ENCODE measurements around the gene TGIF1.

Gene TGIF1

DNA sequence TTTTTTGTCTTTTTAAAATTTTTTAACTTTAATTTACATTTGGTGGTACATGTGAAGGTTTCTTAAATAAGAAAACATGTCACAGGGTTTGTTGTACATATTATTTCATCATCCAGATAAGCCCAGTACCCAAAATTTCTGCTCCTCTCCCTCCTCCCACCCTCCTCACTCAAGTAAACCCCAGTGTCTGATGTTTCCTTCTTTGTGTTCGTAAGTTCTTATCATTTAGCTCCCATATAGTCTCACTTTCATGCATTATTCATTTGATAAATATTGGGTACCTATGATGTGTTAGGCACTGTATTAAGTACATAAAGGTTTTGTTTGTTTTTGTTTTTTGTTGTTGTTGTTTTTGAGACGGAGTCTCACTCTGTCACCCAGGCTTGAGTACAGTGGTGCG lies 5.7 kb upstream of the TGIF1 start:
- Histone ChIP-seq H3K4me2 (ENCODE audit: low read depth, low read length, poor library complexity, severe bottlenecking) (no peak overlapping the region), H3K79me2 (ENCODE audit: insufficient read depth, low read length) (no peaks in the 10 kb centered on the region), H3K4me1 (ENCODE audit: insufficient read depth, low read length, poor library complexity, severe bottlenecking) (peaks cover 14% of the 10 kb centered on the region), H4K20me1 (ENCODE audit: insufficient read depth, low read length, poor library complexity, severe bottlenecking) (no peaks in the 10 kb centered on the region), H3K9me3 (ENCODE audit: insufficient read depth, low read depth, low read length) (no peaks in the 10 kb centered on the region), H3F3A (ENCODE audit: low read depth) (no peaks in the 10 kb centered on the region), H3K4me3 (ENCODE audit: low read length, poor library complexity, severe bottlenecking) (no peak overlapping the region), H3K27me3 (ENCODE audit: insufficient read depth, low read length, poor library complexity, severe bottlenecking) (no peaks in the 10 kb centered on the region), H3K9me2 (replicated peaks; ENCODE audit: low read depth, low read length) (no peaks in the 10 kb centered on the region), H2AFZ (ENCODE audit: low read length) (no peak overlapping the region), H3K36me3 (ENCODE audit: insufficient read depth, low read length) (no peaks in the 10 kb centered on the region), H3K9ac (ENCODE audit: low read depth, low read length, poor library complexity, severe bottlenecking) (no peak overlapping the region)
- no peak for TF ChIP-seq EZH2phosphoT487 (IDR thresholded peaks at IDR 0.05; ENCODE audit: borderline replicate concordance)
- TF ChIP-seq, protein P1, sequence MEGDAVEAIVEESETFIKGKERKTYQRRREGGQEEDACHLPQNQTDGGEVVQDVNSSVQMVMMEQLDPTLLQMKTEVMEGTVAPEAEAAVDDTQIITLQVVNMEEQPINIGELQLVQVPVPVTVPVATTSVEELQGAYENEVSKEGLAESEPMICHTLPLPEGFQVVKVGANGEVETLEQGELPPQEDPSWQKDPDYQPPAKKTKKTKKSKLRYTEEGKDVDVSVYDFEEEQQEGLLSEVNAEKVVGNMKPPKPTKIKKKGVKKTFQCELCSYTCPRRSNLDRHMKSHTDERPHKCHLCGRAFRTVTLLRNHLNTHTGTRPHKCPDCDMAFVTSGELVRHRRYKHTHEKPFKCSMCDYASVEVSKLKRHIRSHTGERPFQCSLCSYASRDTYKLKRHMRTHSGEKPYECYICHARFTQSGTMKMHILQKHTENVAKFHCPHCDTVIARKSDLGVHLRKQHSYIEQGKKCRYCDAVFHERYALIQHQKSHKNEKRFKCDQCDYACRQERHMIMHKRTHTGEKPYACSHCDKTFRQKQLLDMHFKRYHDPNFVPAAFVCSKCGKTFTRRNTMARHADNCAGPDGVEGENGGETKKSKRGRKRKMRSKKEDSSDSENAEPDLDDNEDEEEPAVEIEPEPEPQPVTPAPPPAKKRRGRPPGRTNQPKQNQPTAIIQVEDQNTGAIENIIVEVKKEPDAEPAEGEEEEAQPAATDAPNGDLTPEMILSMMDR (conservative IDR thresholded peaks at IDR 0.05; ENCODE audit: low read length): no peak

DNA sequence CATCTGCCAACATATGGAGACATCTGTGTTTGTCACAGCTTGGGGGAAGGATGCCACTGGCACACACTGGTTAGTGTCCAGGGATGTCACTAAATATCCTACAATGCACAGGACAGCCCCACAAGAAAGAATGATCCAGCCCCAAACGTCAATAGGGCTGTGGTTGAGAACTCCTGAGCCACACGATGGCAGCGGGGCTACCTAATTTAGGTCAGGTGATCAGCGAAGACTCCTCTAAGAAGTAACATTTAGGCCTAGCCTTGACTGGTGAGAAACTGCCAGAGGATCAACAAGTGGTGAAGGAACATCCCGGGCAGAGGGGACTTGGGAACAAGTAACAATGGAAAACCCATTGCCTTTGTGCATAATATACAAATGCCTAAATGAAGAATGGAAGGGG lies 5.0 kb upstream of the TGIF1 start:
- Histone ChIP-seq H3K9ac (ENCODE audit: low read depth, low read length, poor library complexity, severe bottlenecking) (no peak overlapping the region), H3K27me3 (ENCODE audit: insufficient read depth, low read length, poor library complexity, severe bottlenecking) (no peaks in the 10 kb centered on the region), H3K4me1 (ENCODE audit: insufficient read depth, low read length, poor library complexity, severe bottlenecking) (peaks cover 14% of the 10 kb centered on the region), H3K79me2 (ENCODE audit: insufficient read depth, low read length) (peaks cover 3% of the 10 kb centered on the region; the same call in 1 of the 2 replicates), H3K36me3 (ENCODE audit: insufficient read depth, low read length) (no peaks in the 10 kb centered on the region), H2AFZ (ENCODE audit: low read length) (no peak overlapping the region), H3K4me2 (ENCODE audit: low read depth, low read length, poor library complexity, severe bottlenecking) (no peak overlapping the region), H4K20me1 (ENCODE audit: insufficient read depth, low read length, poor library complexity, severe bottlenecking) (no peaks in the 10 kb centered on the region), H3K9me3 (ENCODE audit: insufficient read depth, low read depth, low read length) (no peaks in the 10 kb centered on the region), H3K4me3 (ENCODE audit: low read length, poor library complexity, severe bottlenecking) (no peak overlapping the region), H3K9me2 (replicated peaks; ENCODE audit: low read depth, low read length) (no peaks in the 10 kb centered on the region), H3F3A (ENCODE audit: low read depth) (no peaks in the 10 kb centered on the region)
- TF ChIP-seq, protein P1 (conservative IDR thresholded peaks at IDR 0.05; ENCODE audit: low read length): no peak
- TF ChIP-seq EZH2phosphoT487 (IDR thresholded peaks at IDR 0.05; ENCODE audit: borderline replicate concordance): no peak

DNA sequence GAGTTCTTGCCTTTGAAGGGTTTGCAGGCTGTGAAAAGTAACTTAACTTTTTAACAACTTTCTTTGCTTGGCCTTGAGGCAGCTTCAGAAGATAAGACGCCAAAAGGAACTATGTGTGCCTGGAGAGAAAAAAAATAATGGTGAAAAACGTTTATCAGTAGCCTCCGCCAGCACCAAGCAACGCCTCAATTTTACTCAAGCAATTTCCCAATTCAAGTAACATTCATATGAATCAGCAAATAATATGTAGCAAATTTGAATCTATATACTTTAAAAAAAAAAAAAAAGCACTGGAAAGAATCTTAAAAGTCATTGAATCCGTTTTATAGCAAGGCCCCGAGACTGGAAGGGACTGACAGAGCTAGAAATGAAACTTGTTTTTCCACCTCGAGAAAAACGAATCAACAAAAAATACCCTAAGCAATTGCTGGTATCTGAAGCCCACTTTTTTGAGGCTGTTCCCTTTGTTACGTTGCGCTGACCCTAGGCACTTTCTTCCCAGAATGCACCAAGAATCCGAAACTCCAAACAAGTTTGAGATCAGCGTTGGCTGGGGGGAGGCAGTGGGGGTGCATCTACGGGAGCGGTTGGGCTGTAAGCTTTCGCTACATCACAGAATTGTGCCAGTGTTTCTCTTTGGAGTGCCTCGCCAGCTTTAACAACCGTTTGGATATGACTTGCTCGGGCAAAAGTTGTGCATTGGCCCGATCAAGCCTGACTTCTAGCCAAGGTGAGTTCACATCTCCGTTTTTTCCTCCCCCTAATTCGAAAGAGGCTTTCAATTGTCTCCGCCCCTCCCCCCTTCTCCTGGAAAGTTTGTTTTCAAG lies 2.7 kb upstream of the TGIF1 start:
- H3K4me3 ChIP-seq (ENCODE audit: low read length, poor library complexity, severe bottlenecking): peak overlapping the region; percentile 92
- TF ChIP-seq, protein P1 (conservative IDR thresholded peaks at IDR 0.05; ENCODE audit: low read length): no peak
- no peak for TF ChIP-seq EZH2phosphoT487 (IDR thresholded peaks at IDR 0.05; ENCODE audit: borderline replicate concordance)

More for the DNA sequence above, 2.7 kb upstream of the TGIF1 start:
- Histone ChIP-seq H3K4me2 (ENCODE audit: low read depth, low read length, poor library complexity, severe bottlenecking) (peak overlapping the region; percentile 89), H3K36me3 (ENCODE audit: insufficient read depth, low read length) (no peaks in the 10 kb centered on the region), H4K20me1 (ENCODE audit: insufficient read depth, low read length, poor library complexity, severe bottlenecking) (no peaks in the 10 kb centered on the region), H3F3A (ENCODE audit: low read depth) (no peaks in the 10 kb centered on the region), H3K4me1 (ENCODE audit: insufficient read depth, low read length, poor library complexity, severe bottlenecking) (peaks cover 14% of the 10 kb centered on the region), H2AFZ (ENCODE audit: low read length) (peak overlapping the region; percentile 80), H3K9me3 (ENCODE audit: insufficient read depth, low read depth, low read length) (no peaks in the 10 kb centered on the region), H3K27me3 (ENCODE audit: insufficient read depth, low read length, poor library complexity, severe bottlenecking) (no peaks in the 10 kb centered on the region), H3K79me2 (ENCODE audit: insufficient read depth, low read length) (peaks cover 25% of the 10 kb centered on the region), H3K9ac (ENCODE audit: low read depth, low read length, poor library complexity, severe bottlenecking) (peak overlapping the region; percentile 95), H3K9me2 (replicated peaks; ENCODE audit: low read depth, low read length) (no peaks in the 10 kb centered on the region)

Measured in Loucy (cell line).